Measurements from ENCODE around the gene TOLLIP.

The TOLLIP gene

DNA sequence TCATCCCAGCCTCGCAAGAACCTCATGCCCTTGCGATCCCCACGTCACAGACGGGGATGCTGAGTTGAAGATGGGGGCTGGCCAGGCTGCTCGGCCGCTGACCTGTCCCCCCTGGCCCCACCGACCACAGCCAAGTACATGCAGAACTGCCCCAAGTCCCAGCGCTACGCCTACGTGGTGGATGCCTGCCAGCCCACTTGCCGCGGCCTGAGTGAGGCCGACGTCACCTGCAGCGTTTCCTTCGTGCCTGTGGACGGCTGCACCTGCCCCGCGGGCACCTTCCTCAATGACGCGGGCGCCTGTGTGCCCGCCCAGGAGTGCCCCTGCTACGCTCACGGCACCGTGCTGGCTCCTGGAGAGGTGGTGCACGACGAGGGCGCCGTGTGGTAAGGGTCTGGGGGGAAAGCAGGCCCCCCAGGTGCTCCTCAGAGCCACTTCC lies 76.5 kb downstream of the TOLLIP start:
- DNase-seq (ENCODE audit: low read depth): no peak
- TF ChIP-seq, protein P1, sequence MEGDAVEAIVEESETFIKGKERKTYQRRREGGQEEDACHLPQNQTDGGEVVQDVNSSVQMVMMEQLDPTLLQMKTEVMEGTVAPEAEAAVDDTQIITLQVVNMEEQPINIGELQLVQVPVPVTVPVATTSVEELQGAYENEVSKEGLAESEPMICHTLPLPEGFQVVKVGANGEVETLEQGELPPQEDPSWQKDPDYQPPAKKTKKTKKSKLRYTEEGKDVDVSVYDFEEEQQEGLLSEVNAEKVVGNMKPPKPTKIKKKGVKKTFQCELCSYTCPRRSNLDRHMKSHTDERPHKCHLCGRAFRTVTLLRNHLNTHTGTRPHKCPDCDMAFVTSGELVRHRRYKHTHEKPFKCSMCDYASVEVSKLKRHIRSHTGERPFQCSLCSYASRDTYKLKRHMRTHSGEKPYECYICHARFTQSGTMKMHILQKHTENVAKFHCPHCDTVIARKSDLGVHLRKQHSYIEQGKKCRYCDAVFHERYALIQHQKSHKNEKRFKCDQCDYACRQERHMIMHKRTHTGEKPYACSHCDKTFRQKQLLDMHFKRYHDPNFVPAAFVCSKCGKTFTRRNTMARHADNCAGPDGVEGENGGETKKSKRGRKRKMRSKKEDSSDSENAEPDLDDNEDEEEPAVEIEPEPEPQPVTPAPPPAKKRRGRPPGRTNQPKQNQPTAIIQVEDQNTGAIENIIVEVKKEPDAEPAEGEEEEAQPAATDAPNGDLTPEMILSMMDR (conservative IDR thresholded peaks at IDR 0.05; ENCODE audit: low read length): no peak
- H3K4me3 ChIP-seq (ENCODE audit: low read length): no peak overlapping the region

DNA sequence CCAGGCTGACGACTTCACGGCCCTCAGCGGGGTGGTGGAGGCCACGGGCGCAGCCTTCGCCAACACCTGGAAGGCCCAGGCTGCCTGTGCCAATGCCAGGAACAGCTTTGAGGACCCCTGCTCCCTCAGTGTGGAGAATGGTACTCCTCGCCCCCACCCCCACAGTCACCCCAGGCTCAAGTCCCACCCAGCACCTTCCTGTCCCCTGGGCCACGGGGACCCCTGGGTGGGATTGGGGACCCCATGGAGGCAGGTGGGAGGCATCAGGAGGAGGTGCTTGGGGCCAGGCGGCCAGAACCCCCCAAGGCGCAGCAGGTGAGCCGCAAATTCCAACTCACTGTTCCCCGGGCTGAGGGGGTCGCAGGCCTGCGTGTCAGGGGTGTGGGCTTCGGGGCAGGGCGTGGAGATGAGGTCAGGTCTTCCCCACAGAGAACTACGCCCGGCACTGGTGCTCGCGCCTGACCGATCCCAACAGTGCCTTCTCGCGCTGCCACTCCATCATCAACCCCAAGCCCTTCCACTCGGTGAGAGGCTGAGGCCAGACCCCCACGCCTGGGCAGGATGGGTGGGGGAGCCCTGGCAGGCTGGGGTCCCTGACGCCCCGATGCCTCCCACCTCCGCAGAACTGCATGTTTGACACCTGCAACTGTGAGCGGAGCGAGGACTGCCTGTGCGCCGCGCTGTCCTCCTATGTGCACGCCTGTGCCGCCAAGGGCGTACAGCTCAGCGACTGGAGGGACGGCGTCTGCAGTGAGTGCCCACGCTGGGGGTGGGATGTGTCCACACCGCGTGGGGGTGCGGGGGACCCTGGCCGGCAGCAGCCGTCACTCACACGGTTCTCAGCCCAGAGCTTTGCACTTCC lies 77.2 kb downstream of the TOLLIP start:
- H3K4me3 ChIP-seq (ENCODE audit: low read length): no peak overlapping the region
- no peak for DNase-seq (ENCODE audit: low read depth)
- TF ChIP-seq, protein P1 (conservative IDR thresholded peaks at IDR 0.05; ENCODE audit: low read length): no peak

DNA sequence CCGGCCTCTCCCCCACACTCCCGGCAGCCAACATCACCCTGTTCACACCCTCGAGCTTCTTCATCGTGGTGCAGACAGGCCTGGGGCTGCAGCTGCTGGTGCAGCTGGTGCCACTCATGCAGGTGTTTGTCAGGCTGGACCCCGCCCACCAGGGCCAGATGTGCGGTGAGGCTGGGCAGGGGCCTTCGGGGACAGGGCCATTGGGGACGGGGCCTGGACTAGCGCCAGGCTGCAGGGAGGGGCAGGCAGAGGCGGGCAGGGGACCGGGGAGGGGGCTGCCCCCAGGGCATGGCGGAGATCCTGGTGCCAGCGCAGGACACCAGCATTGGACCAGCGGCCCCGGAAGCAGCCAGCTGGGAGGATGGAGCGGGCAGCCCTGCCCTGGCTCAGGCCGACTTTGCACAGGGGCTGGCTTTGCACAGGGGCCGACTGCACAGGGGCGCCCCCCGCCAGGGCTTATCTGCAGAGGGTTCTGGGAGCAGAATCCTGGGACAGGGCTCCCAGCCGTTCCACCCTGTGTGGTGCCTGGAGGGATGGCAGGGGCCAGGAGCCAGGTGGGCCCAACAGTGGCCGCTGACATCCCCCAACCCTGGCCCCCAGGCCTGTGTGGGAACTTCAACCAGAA lies 77.9 kb downstream of the TOLLIP start:
- DNase-seq (ENCODE audit: low read depth): no peak

DNA sequence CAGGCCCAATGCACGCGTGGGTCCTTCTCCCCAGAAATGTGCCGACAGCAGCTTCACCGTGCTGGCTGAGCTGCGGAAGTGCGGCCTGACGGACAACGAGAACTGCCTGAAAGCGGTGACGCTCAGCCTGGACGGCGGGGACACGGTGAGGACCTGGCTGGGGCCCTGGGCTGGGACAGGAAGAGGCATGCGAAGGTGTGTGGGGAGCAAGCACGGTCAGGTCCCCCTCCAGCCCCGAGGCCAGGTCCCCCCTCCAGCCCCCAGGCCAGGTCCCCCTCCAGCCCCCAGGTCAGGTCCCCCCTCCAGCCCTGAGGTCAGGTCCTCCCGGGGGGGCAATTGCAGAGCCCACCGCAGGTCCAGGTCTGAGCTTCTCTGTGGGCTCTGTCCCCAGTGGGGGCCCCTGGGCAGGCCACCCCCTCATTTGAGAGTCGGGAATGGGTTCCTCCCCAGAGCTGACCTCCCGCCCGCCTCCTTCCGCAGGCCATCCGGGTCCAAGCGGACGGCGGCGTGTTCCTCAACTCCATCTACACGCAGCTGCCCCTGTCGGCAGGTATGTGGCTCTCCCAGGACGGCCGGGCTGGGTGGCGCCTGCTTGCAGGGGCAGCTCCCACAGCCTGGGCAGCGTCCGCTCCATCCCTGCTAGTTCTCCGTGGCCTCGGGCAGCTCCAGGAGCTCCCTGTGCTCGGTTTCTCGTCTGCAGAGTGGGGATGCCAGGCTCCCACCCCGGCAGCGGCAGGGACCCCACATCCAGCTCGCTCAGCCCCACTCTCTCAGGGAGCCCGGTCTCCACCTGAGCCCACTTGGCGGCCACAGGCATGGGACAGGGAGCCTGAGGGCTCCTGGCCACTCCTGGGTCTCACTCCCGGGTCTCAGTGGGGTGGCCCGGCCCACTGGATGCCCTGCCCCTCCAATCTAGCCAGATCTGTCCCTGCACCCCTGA lies 78.7 kb downstream of the TOLLIP start:
- no peak for DNase-seq (ENCODE audit: low read depth)
- TF ChIP-seq, protein P1 (conservative IDR thresholded peaks at IDR 0.05; ENCODE audit: low read length): no peak

More for the DNA sequence above, 77.9 kb downstream of the TOLLIP start:
- H3K4me3 ChIP-seq (ENCODE audit: low read length): no peak overlapping the region
- TF ChIP-seq, protein P1 (conservative IDR thresholded peaks at IDR 0.05; ENCODE audit: low read length): no peak

DNA sequence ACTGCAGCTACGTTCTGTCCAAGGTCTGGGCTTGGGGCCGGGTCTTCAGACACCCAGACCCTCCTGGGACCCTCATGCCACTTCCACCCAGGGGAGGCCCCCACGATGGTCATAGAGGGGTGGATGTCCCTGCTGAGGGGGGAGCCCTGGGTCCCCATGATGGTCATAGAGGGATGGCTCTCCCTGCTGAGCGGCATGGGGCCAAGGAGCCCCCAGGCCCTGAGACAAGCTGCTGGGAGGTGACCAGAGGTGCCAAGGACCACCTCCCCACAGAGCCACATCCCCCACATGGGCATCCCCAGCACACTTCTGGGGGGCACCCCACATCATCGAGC lies 79.3 kb downstream of the TOLLIP start:
- TF ChIP-seq, protein P1 (conservative IDR thresholded peaks at IDR 0.05; ENCODE audit: low read length): no peak
- DNase-seq (ENCODE audit: low read depth): no peak
- H3K4me3 ChIP-seq (ENCODE audit: low read length): no peak overlapping the region

More for the DNA sequence above, 78.7 kb downstream of the TOLLIP start:
- H3K4me3 ChIP-seq (ENCODE audit: low read length): no peak overlapping the region

DNA sequence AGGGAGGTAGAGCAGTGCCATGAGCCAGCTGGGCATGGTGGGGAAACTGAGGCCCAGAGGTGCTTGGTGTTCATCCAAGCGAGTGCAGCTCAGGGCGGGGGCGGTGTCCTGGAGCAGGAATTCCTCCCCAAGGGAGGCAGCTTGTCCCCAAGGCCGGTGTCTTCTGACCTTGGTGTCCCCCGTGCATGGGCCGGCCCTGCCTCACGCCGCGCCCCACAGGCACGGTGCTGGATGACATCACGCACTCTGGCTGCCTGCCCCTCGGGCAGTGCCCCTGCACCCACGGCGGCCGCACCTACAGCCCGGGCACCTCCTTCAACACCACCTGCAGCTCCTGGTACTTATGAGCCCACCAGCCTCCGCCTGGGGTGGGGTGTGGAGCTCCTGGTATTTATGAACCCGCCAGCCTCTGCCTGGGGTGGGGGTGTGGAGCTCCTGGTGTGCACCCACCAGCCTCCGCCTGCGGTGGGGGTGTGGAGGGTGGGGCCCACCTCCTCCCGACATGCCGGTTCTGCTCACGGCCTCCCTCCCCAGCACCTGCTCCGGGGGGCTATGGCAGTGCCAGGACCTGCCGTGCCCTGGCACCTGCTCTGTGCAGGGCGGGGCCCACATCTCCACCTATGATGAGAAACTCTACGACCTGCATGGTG lies 79.8 kb downstream of the TOLLIP start:
- TF ChIP-seq, protein P1 (conservative IDR thresholded peaks at IDR 0.05; ENCODE audit: low read length): no peak
- H3K4me3 ChIP-seq (ENCODE audit: low read length): no peak overlapping the region
- DNase-seq (ENCODE audit: low read depth): no peak

All from AG10803 (cell line).